Testis (tissue), 3 donors: Measurements from ENCODE around the gene MYEOV. TPM values are rescaled to one million over a fixed set of nuclear protein-coding genes. Genes with fewer than 3 reads are reported as not detected.

Source experiments
- DNase-seq: peaks from one replicate; pipeline ENCODE4 v3.0.0-alpha.2; 2019
- H3K27ac ChIP-seq, 2 donors: fragments of 200-600 bp; sonication (generic); one replicate each; pipeline ENCODE4 v1.5.1; 2019
- H3K27me3 ChIP-seq: fragments of 200-600 bp; sonication (generic); one replicate; pipeline ENCODE4 v1.5.1; 2019
- H3K36me3 ChIP-seq: fragments of 200-600 bp; sonication (generic); one replicate; pipeline ENCODE4 v1.5.1; 2017; ENCODE audit warnings: low read depth; ENCODE audit errors: missing control alignments
- H3K4me1 ChIP-seq: fragments of 200-600 bp; sonication (generic); one replicate; pipeline ENCODE4 v1.5.1; 2019
- H3K4me3 ChIP-seq, 2 donors: fragments of 200-600 bp; sonication (generic); one replicate each; pipeline ENCODE4 v1.5.1; 2017 to 2019
- H3K9me3 ChIP-seq: fragments of 200-600 bp; sonication (generic); one replicate; pipeline ENCODE4 v1.5.1; 2017
- POLR2A ChIP-seq: fragments of 450-650 bp; IDR thresholded peaks from one replicate; pipeline ENCODE4 v1.6.1; 2017; ENCODE audit warnings: antibody characterized with exemption, mild to moderate bottlenecking, moderate library complexity
- WGBS, 2 donors: methylation state at CpG; one replicate each; pipeline ENCODE4 v1.1.5; 2018; 5-methylcytosine and 5-hydroxymethylcytosine counted together
- intact Hi-C: fragments of 100-400 bp; cut with DNase I; formaldehyde crosslinking; loops from one replicate; pipeline ENCODE4 v1.15.1; 2023; ENCODE audit warnings: low total_unique reads
- polyA plus RNA-seq: library from polyadenylated mRNA; stranded (reverse); fragments of 350-450 nt; fragmentation: Illumina TruSeq; extraction: RNeasy Lipid Tissue Mini Kit (QIAGEN cat#74804); gene quantifications from one replicate; pipeline ENCODE4 v1.2.3, GENCODE V29; 2014; ENCODE audit warnings: low read depth, low replicate concordance; ENCODE audit not compliant: insufficient read depth
- total RNA-seq, 2 donors: library from RNA; depleted of rRNA; stranded (reverse); fragments of >200 nt; gene quantifications; one replicate each; pipeline ENCODE4 v1.2.3, GENCODE V29; 2016
- TF ChIP-seq, protein P1 (sequence below), 3 experiments: fragments of 450-650 bp in 2 of 3; fragments of 200-600 bp in 1 of 3; sonication (generic) in 1 of 3; IDR thresholded peaks; one replicate each; pipeline ENCODE4 v1.5.1; 2016 to 2019; ENCODE audit warnings: antibody characterized with exemption in 3 of 3, mild to moderate bottlenecking in 2 of 3, moderate library complexity in 1 of 3

The MYEOV gene
- total and polyA plus RNA-seq, 3 donors from 2014 or later, result 0.43 to 1.1 (median 1.1) TPM

DNA sequence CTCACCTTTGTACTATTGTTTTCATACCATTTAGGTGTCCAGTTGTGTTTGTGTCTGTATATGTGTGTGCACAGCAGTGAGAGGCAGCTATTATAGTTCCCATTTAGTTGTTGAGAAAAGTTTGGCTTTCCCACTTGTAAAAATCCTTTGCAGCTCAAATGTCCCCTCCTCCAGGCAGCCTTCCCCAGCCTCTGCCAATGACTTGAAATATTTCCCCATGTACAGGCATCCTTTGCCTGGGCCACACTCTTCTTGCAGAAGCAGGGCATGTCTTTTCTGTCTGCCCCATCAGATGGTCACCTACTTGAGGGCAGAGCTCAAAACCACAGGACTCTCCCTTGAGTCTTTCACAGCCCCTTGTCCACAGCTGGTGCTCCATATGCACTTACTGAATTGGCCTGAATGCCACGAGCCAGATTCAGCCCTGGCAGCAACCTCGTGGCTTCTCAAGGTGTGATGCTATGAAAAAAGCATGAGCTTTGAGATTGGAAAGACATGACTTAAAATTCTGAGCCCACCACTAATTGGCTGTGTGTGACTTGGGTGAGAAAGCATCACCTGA lies 39.3 kb downstream of the MYEOV start:
- intact Hi-C loops, result no loop called here
- WGBS, 2 donors, result 85 to 95% methylated on average over 2 of the region's 2 CpGs

DNA sequence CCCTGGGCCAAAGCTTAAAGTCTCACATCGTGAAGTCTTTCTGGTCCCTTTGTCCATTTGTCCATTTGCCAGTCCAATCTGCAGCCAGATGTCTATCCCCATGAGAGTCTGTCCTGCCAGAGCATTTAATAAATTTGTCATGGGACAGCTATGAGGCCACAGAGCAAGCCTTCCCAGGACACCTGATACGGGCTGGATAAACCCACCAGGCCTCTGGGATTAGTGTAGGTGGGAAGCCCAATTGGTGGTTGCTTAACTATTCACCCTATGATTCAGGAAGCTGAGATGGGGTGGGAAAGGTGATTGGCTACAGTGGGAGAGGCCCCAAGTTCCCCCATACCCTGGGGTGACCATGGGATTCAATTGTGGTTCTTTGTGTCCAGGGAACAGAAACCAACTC lies 39.9 kb downstream of the MYEOV start:
- no peak for DNase-seq
- no peaks in the 10 kb centered on the region for H3K4me1 ChIP-seq
- no peaks in the 10 kb centered on the region for H3K36me3 ChIP-seq
- H3K27me3 ChIP-seq, result no peaks in the 10 kb centered on the region
- intact Hi-C loops, result no loop called here
- H3K27ac ChIP-seq, result no peak overlapping the region
- 75 to 76% methylated on average over 2 of the region's 2 CpGs for WGBS, 2 donors
- no peak overlapping the region for H3K4me3 ChIP-seq
- TF ChIP-seq, protein P1, sequence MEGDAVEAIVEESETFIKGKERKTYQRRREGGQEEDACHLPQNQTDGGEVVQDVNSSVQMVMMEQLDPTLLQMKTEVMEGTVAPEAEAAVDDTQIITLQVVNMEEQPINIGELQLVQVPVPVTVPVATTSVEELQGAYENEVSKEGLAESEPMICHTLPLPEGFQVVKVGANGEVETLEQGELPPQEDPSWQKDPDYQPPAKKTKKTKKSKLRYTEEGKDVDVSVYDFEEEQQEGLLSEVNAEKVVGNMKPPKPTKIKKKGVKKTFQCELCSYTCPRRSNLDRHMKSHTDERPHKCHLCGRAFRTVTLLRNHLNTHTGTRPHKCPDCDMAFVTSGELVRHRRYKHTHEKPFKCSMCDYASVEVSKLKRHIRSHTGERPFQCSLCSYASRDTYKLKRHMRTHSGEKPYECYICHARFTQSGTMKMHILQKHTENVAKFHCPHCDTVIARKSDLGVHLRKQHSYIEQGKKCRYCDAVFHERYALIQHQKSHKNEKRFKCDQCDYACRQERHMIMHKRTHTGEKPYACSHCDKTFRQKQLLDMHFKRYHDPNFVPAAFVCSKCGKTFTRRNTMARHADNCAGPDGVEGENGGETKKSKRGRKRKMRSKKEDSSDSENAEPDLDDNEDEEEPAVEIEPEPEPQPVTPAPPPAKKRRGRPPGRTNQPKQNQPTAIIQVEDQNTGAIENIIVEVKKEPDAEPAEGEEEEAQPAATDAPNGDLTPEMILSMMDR (IDR thresholded peaks at IDR 0.05), result no peak
- TF ChIP-seq POLR2A, result no peak
- H3K9me3 ChIP-seq, result no peaks in the 10 kb centered on the region

More for the DNA sequence above, 39.3 kb downstream of the MYEOV start:
- H3K9me3 ChIP-seq, result no peaks in the 10 kb centered on the region
- no peaks in the 10 kb centered on the region for H3K36me3 ChIP-seq
- H3K4me1 ChIP-seq, result no peaks in the 10 kb centered on the region
- TF ChIP-seq POLR2A, result no peak
- TF ChIP-seq, protein P1 (IDR thresholded peaks at IDR 0.05), result no peak
- H3K4me3 ChIP-seq, result no peak overlapping the region
- no peak for DNase-seq
- H3K27ac ChIP-seq, result no peak overlapping the region
- no peaks in the 10 kb centered on the region for H3K27me3 ChIP-seq

DNA sequence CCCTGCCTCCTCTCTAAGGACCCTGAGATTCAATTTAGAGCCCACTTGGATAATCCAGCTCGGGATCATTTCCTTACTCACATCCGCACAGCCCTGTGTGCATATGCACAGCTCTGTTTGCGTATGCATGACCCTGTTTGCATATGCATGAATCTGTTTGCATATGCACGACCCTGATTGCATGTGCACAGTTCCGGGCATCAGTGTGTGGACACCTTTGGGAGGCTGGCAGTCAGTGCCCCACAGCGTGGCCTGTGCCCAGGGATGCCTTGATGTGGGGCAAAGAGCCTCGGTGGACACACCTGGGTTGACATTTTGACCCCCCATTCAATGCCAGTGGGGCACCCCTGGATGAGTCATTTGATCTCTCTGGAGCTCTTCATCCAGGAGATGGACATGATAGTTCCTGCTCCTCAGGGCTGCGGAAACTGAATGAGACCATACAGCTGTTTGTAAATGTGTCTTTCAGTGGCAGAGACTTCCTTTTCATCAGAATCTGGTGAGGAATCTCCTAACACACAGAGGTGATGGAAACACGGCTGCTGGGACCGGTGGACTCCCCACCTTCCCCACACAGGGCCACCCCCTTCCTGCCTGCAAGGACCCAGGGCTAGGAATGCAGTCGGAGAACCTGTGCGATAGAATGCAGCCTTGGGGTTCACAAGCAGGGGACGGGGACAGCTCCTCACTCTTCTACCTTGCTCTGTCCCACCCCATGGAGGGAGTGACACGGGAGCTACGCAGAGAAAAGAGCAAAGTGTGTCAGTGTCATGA lies 41.2 kb downstream of the MYEOV start:
- H3K4me1 ChIP-seq, result no peaks in the 10 kb centered on the region
- no peak overlapping the region for H3K27ac ChIP-seq
- no peak for DNase-seq
- H3K9me3 ChIP-seq, result no peaks in the 10 kb centered on the region
- no peaks in the 10 kb centered on the region for H3K36me3 ChIP-seq
- no peak for TF ChIP-seq POLR2A
- TF ChIP-seq, protein P1 (IDR thresholded peaks at IDR 0.05), result no peak
- WGBS, 2 donors, result 93 to 97% methylated on average over 11 to 15 of the region's 15 CpGs
- no peaks in the 10 kb centered on the region for H3K27me3 ChIP-seq
- no peak overlapping the region for H3K4me3 ChIP-seq
- intact Hi-C loops, result no loop called here

DNA sequence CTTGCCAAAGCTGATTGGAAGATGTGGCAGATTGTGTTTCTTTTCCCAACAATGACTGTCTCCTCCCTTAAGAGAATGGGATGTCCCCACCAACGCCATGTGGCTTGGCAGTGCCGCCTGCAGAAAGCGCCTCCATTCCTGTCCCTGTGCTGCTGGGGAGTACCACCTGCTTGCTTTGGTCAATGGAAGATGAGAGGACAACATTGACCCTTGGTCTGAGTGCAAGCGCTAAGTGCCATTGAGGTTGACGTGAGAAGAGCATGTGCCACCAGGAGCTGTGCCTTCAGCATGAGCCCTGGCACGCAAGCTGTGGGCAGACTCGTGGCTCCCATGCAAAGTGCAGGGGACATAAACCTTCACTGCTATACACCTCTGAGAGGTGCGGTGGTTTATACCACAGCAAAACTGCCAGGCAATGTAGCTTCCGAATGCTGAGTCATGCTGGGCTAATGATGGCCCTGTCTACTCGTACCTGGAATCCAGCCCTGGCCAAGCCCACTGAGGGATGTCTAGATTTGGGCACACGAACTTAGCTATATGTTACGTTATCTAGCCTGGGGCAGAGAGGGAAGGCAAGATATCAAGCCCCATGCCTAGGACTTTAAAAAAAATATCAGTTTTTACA lies 41.9 kb downstream of the MYEOV start:
- no peaks in the 10 kb centered on the region for H3K9me3 ChIP-seq
- no peak overlapping the region for H3K4me3 ChIP-seq
- no peak for TF ChIP-seq POLR2A
- TF ChIP-seq, protein P1 (IDR thresholded peaks at IDR 0.05), result no peak
- no peaks in the 10 kb centered on the region for H3K27me3 ChIP-seq
- no peaks in the 10 kb centered on the region for H3K4me1 ChIP-seq
- DNase-seq, result no peak
- no peak overlapping the region for H3K27ac ChIP-seq
- intact Hi-C loops, result no loop called here
- WGBS, 2 donors, result 88 to 90% methylated on average over 12 of the region's 12 CpGs
- no peaks in the 10 kb centered on the region for H3K36me3 ChIP-seq
